Measurements from ENCODE around the gene DNAJB5. TPM values are rescaled to one million over a fixed set of nuclear protein-coding genes. Genes with fewer than 3 reads are reported as not detected.
A peak's percentile ranks its signal among the peaks of the same experiment; 100 is the strongest.
"Not testable (repeated sequence)": the region's sequence is repeated elsewhere in the genome, so short reads cannot be mapped to it uniquely, and the experiment has no call there.

Gene DNAJB5
- total RNA-seq, 1 donor from 2014 or later = 40.8 TPM

DNA sequence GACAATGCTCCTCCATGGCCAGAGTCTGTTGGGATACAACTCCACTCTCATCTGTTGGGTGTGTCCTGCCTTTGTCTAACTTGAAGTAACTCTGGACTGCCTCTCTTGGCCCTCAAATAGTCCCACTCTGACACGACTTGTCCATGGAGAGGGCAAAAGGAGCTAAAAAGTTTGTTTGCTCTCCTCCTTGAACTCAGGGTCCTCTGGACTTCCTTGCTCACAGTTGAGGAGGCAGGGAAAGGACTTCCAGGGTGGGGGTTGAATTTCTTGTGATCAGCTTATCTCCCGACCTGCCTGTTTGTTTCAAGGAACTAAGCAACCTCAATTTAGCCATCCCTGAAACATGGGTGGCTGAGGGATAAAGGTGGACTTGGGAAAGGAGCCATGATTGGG, 11.7 kb downstream of the DNAJB5 start:
- intact Hi-C loops (cut with DNase I) = no loop called here
- DNase-seq (ENCODE audit: low spot score in 2 of 2) = no peak
- peak overlapping the region in 1 of 2 donors; percentile 26 for H3K27ac ChIP-seq
- H3K27me3 ChIP-seq = no peaks in the 10 kb centered on the region
- H3K4me3 ChIP-seq = no peak overlapping the region
- no peaks in the 10 kb centered on the region for H3K9me3 ChIP-seq
- H3K36me3 ChIP-seq = peaks cover 17 to 21% of the 10 kb centered on the region in 2 donors
- no peaks in the 10 kb centered on the region for H3K4me1 ChIP-seq
- TF ChIP-seq, protein P1, sequence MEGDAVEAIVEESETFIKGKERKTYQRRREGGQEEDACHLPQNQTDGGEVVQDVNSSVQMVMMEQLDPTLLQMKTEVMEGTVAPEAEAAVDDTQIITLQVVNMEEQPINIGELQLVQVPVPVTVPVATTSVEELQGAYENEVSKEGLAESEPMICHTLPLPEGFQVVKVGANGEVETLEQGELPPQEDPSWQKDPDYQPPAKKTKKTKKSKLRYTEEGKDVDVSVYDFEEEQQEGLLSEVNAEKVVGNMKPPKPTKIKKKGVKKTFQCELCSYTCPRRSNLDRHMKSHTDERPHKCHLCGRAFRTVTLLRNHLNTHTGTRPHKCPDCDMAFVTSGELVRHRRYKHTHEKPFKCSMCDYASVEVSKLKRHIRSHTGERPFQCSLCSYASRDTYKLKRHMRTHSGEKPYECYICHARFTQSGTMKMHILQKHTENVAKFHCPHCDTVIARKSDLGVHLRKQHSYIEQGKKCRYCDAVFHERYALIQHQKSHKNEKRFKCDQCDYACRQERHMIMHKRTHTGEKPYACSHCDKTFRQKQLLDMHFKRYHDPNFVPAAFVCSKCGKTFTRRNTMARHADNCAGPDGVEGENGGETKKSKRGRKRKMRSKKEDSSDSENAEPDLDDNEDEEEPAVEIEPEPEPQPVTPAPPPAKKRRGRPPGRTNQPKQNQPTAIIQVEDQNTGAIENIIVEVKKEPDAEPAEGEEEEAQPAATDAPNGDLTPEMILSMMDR (IDR thresholded peaks at IDR 0.05) = no peak

GRCh38 chr9:35001803-35002502, 12.4 kb downstream of the DNAJB5 start:
- H3K27ac ChIP-seq = peak overlapping the region in 1 of 2 donors; percentile 26
- TF ChIP-seq, protein P1 (IDR thresholded peaks at IDR 0.05) = no peak
- DNase-seq (ENCODE audit: low spot score in 2 of 2) = no peak

GRCh38 chr9:35002623-35003022, 13.1 kb downstream of the DNAJB5 start:
- no peaks in the 10 kb centered on the region for H3K27me3 ChIP-seq
- H3K4me1 ChIP-seq = no peaks in the 10 kb centered on the region
- H3K36me3 ChIP-seq = peaks cover 3 to 8% of the 10 kb centered on the region in 2 donors
- intact Hi-C loops (cut with DNase I) = no loop called here
- no peak overlapping the region for H3K27ac ChIP-seq
- no peak for DNase-seq (ENCODE audit: low spot score in 2 of 2)
- H3K9me3 ChIP-seq = no peaks in the 10 kb centered on the region
- TF ChIP-seq, protein P1 (IDR thresholded peaks at IDR 0.05) = no peak
- H3K4me3 ChIP-seq = no peak overlapping the region

More at GRCh38 chr9:35001803-35002502, 12.4 kb downstream of the DNAJB5 start:
- Histone ChIP-seq H3K9me3 (no peaks in the 10 kb centered on the region), H3K36me3 (peaks cover 10 to 14% of the 10 kb centered on the region in 2 donors), H3K4me3 (no peak overlapping the region), H3K27me3 (no peaks in the 10 kb centered on the region), H3K4me1 (no peaks in the 10 kb centered on the region)
- intact Hi-C loops (cut with DNase I) = no loop called here

DNA sequence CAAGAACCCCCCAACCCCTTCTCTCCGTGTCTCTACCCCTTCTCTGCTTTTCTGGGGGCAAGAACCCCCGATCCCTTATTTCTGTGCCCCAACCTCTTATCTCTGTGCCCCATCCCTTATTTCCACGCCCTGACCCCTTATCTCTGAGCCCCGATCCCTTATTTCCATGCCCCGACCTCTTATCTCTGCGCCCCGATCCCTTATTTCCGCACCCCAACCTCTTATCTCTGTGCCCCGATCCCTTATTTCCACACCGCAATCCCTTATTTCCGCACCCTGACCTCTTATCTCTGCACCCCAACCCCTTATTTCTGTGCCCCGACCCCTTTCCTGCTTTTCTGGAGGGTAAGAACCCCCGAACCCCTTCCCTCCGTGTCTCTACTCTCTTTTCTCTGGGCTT, 14.8 kb downstream of the DNAJB5 start:
- H3K27ac ChIP-seq; DNase-seq (ENCODE audit: low spot score in 2 of 2); H3K36me3 ChIP-seq; H3K4me1 ChIP-seq; H3K9me3 ChIP-seq; H3K4me3 ChIP-seq; intact Hi-C loops (cut with DNase I); H3K27me3 ChIP-seq: not testable (repeated sequence)

DNA sequence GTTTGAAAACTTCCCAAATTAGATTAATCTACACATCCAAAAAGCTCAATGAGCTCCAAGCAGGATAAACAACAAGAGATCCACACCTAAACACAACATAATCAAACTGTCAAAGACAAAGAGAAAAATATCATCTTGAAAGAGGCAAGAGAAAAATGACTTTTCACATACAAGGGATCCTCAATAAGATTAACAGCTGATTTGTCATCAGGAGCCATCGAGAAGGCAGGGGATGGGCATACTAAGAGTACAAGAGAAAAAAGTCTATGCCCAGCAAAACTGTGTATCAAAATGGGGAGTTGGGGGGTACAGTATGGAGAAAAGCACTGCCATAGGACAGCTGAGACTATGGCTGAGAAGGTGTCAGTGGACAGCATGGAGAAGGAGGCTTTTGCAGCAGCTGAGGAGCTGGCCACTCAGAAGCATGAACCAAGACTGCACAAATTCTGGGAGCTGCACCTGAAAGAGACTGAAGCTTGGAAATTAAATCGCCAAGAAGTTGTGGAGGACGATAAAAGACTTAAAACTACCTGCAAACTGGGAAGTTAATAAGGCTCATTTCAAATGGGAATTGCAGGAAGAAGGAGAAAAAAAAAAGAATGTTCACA, 20.9 kb downstream of the DNAJB5 start:
- Histone ChIP-seq H3K36me3 (peaks cover 31 to 48% of the 10 kb centered on the region in 2 donors), H3K27me3 (no peaks in the 10 kb centered on the region), H3K4me3 (no peak overlapping the region), H3K27ac (no peak overlapping the region), H3K4me1 (no peaks in the 10 kb centered on the region), H3K9me3 (peaks cover 0 to 8% of the 10 kb centered on the region in 2 donors)
- TF ChIP-seq, protein P1 (IDR thresholded peaks at IDR 0.05) = no peak
- intact Hi-C loops (cut with DNase I) = no loop called here
- DNase-seq (ENCODE audit: low spot score in 2 of 2) = no peak

DNA sequence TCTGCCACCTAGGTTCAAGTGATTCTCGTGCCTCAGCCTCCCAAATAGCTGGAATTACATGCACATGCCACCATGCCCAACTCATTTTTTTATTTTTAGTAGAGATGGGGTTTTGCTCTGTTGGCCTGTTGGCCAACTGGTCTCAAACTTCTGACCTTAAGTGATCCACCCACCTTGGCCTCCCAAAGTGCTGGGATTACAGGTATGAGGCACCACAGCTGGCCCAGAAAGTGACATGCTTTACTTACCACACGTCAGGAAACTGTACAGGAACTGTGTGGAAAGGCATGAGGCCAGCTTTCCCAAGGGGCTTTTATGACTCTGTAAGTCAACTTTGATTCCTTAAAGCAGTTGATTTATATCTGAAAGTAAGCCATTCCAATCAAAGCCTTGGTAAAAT, 25.0 kb downstream of the DNAJB5 start:
- Histone ChIP-seq H3K9me3 (peaks cover 0 to 8% of the 10 kb centered on the region in 2 donors), H3K27me3 (no peaks in the 10 kb centered on the region), H3K4me1 (no peaks in the 10 kb centered on the region), H3K4me3 (no peak overlapping the region), H3K27ac (no peak overlapping the region), H3K36me3 (peaks cover 31 to 55% of the 10 kb centered on the region in 2 donors)
- TF ChIP-seq, protein P1 (IDR thresholded peaks at IDR 0.05) = no peak
- no peak for DNase-seq (ENCODE audit: low spot score in 2 of 2)
- intact Hi-C loops (cut with DNase I) = no loop called here

GRCh38 chr9:35023443-35023842, 33.9 kb downstream of the DNAJB5 start:
- H3K4me1 ChIP-seq; H3K4me3 ChIP-seq; H3K27me3 ChIP-seq; DNase-seq (ENCODE audit: low spot score in 2 of 2); H3K27ac ChIP-seq; intact Hi-C loops (cut with DNase I); H3K9me3 ChIP-seq: not testable (repeated sequence)
- peaks cover 4 to 23% of the 10 kb centered on the region in 2 donors for H3K36me3 ChIP-seq

Data from ascending aorta (tissue), 2 donors.